IPS DF 6.9 (cell line): ENCODE results near the gene DOP1A.
"Not testable (repeated sequence)": the region's sequence is repeated elsewhere in the genome, so short reads cannot be mapped to it uniquely, and the experiment has no call there.

Experiments
- DNase-seq: peaks from one replicate; pipeline ENCODE4 v3.0.0-alpha.2; 2013; ENCODE audit warnings: low read depth, low spot score
- H3K27ac ChIP-seq: one replicate; pipeline ENCODE4 v1.5.1; 2013; ENCODE audit warnings: low read length, control low read depth
- H3K27me3 ChIP-seq: 2 replicates; pipeline ENCODE4 v1.6.1; 2013; ENCODE audit warnings: mild to moderate bottlenecking, low read length; ENCODE audit not compliant: control insufficient read depth, insufficient read depth
- H3K36me3 ChIP-seq: 2 replicates; pipeline ENCODE4 v1.6.1; 2013; ENCODE audit warnings: low read length; ENCODE audit not compliant: control insufficient read depth, insufficient read depth
- H3K4me1 ChIP-seq: 2 replicates; pipeline ENCODE4 v1.6.1; 2013; ENCODE audit warnings: low read length; ENCODE audit not compliant: control insufficient read depth, insufficient read depth
- H3K4me3 ChIP-seq: 2 replicates; pipeline ENCODE4 v1.5.1; 2013; ENCODE audit warnings: mild to moderate bottlenecking, low read length
- H3K9me3 ChIP-seq: 2 replicates; pipeline ENCODE4 v1.6.1; 2013; ENCODE audit warnings: low read length, inconsistent platforms; ENCODE audit not compliant: control insufficient read depth, insufficient read depth
- WGBS: extraction: QIAGEN DNeasy Blood & Tissue Kit; methylation state at CpG from one replicate; pipeline ENCODE4 v1.1.7; 2013; ENCODE audit warnings: mixed read lengths, missing lambda C conversion rate; ENCODE audit not compliant: insufficient read length, insufficient coverage; 5-methylcytosine and 5-hydroxymethylcytosine counted together

DOP1A gene

GRCh38 chr6:83182114-83182513 lies 114.6 kb downstream of the DOP1A start:
- peaks cover 9% of the 10 kb centered on the region; the same call in 1 of the 2 replicates for H3K36me3 ChIP-seq
- DNase-seq = no peak
- no peaks in the 10 kb centered on the region for H3K27me3 ChIP-seq
- WGBS = no CpG with 5 or more reads among the region's 1 CpG
- no peak overlapping the region for H3K27ac ChIP-seq
- no peaks in the 10 kb centered on the region for H3K9me3 ChIP-seq
- no peaks in the 10 kb centered on the region for H3K4me1 ChIP-seq
- H3K4me3 ChIP-seq = no peak overlapping the region

- Histone ChIP-seq H3K27me3 (no peaks in the 10 kb centered on the region), H3K4me1 (no peaks in the 10 kb centered on the region), H3K27ac (no peak overlapping the region), H3K36me3 (peaks cover 6% of the 10 kb centered on the region; the same call in 1 of the 2 replicates), H3K9me3 (no peaks in the 10 kb centered on the region), H3K4me3 (no peak overlapping the region)
- WGBS = no CpG with 5 or more reads among the region's 9 CpGs
- DNase-seq = no peak
Measured at GRCh38 chr6:83183082-83183828, 115.8 kb downstream of the DOP1A start.

GRCh38 chr6:83185096-83185495 lies 117.6 kb downstream of the DOP1A start:
- WGBS = no CpG with 5 or more reads among the region's 2 CpGs
- Histone ChIP-seq H3K27me3 (no peaks in the 10 kb centered on the region), H3K27ac (no peak overlapping the region), H3K4me1 (no peaks in the 10 kb centered on the region), H3K36me3 (peaks cover 11% of the 10 kb centered on the region; the same call in 1 of the 2 replicates), H3K4me3 (no peak overlapping the region), H3K9me3 (no peaks in the 10 kb centered on the region)
- DNase-seq = no peak

GRCh38 chr6:83188501-83188900 lies 121.0 kb downstream of the DOP1A start:
- Histone ChIP-seq H3K36me3 (peaks cover 11% of the 10 kb centered on the region; the same call in 1 of the 2 replicates), H3K27me3 (no peaks in the 10 kb centered on the region)

GRCh38 chr6:83190626-83191025 lies 123.2 kb downstream of the DOP1A start:
- peaks cover 11% of the 10 kb centered on the region; the same call in 1 of the 2 replicates for H3K36me3 ChIP-seq
- no peaks in the 10 kb centered on the region for H3K4me1 ChIP-seq
- H3K27me3 ChIP-seq = no peaks in the 10 kb centered on the region
- no peak overlapping the region for H3K27ac ChIP-seq
- H3K4me3 ChIP-seq = no peak overlapping the region
- no CpG with 5 or more reads among the region's 6 CpGs for WGBS
- H3K9me3 ChIP-seq = no peaks in the 10 kb centered on the region
- DNase-seq = no peak

More at GRCh38 chr6:83188501-83188900, 121.0 kb downstream of the DOP1A start:
- no CpG with 5 or more reads among the region's 3 CpGs for WGBS
- no peaks in the 10 kb centered on the region for H3K9me3 ChIP-seq
- no peaks in the 10 kb centered on the region for H3K4me1 ChIP-seq
- DNase-seq = no peak
- no peak overlapping the region for H3K4me3 ChIP-seq
- no peak overlapping the region for H3K27ac ChIP-seq

- H3K4me3 ChIP-seq, H3K9me3 ChIP-seq, H3K4me1 ChIP-seq, H3K36me3 ChIP-seq, DNase-seq, H3K27me3 ChIP-seq, H3K27ac ChIP-seq: not testable (repeated sequence)
- no CpG with 5 or more reads among the region's 18 CpGs for WGBS
Measured at GRCh38 chr6:83191974-83192373, 124.5 kb downstream of the DOP1A start.

GRCh38 chr6:83192456-83192855 lies 125.0 kb downstream of the DOP1A start:
- WGBS = no CpG with 5 or more reads among the region's 4 CpGs
- Histone ChIP-seq H3K9me3 (no peaks in the 10 kb centered on the region), H3K36me3 (peaks cover 5% of the 10 kb centered on the region), H3K4me1 (no peaks in the 10 kb centered on the region), H3K4me3 (peak overlapping the region; percentile 88), H3K27ac (no peak overlapping the region), H3K27me3 (no peaks in the 10 kb centered on the region)
- DNase-seq = no peak

GRCh38 chr6:83192871-83193746 lies 125.6 kb downstream of the DOP1A start, which contains the start of the genes PGM3 and RWDD2A:
TSS of gene PGM3 (minus strand) at chr6:83193265. CDS start at chr6:83191012, 2,253 bp downstream.
TSS of gene RWDD2A (plus strand) at chr6:83193357. CDS start at chr6:83194452, 1,095 bp downstream.
- peaks cover 9% of the 10 kb centered on the region for H3K36me3 ChIP-seq
- H3K4me1 ChIP-seq = no peaks in the 10 kb centered on the region
- DNase-seq = no peak
- no peak within 1 kb of the TSS for H3K27ac ChIP-seq
- no peaks in the 10 kb centered on the region for H3K27me3 ChIP-seq
- peak within 1 kb of the TSS; percentile 88 for H3K4me3 ChIP-seq
- no peaks in the 10 kb centered on the region for H3K9me3 ChIP-seq
- WGBS = no CpG with 5 or more reads among the region's 88 CpGs

- Histone ChIP-seq H3K9me3 (no peaks in the 10 kb centered on the region), H3K27ac (no peak overlapping the region), H3K4me3 (peak overlapping the region; percentile 88), H3K27me3 (no peaks in the 10 kb centered on the region), H3K36me3 (peaks cover 6% of the 10 kb centered on the region), H3K4me1 (no peaks in the 10 kb centered on the region)
- DNase-seq = no peak
- no CpG with 5 or more reads among the region's 44 CpGs for WGBS
Measured at GRCh38 chr6:83193747-83194566, 126.5 kb downstream of the DOP1A start.
